NCI-H2196 treated with DMSO at 0.1 percent for 48 hours (cell line): ENCODE measurements around the gene CST2.
"Not testable (repeated sequence)": the region's sequence is repeated elsewhere in the genome, so short reads cannot be mapped to it uniquely, and the experiment has no call there.

Source experiments
- DNase-seq: peaks from one replicate; lab custom pipeline; 2025; ENCODE audit not compliant: unreplicated experiment; lab: John Stamatoyannopoulos, UW

Gene CST2

DNA sequence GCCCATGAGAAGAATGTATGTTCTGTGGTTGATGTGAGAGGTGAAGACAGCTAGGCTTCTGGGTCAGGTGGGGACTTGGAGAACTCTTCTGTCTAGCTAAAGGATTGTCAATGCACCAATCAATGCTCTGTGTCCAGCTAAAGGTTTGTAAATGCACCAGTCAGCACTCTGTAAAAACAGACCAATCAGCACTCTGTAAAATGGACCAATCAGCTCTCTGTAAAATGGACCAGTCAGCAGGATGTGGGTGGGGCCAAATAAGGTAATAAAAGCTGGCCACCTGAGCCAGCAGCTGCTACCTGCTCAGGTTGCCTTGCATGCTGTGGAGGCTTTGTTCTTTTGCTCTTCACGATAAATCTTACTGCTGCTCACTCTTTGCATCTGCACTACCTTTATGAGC is 15.0 kb downstream of the CST2 start:
- DNase-seq, result not testable (repeated sequence)

- not testable (repeated sequence) for DNase-seq
Observed at GRCh38 chr20:23810349-23810748, 16.2 kb downstream of the CST2 start.

DNA sequence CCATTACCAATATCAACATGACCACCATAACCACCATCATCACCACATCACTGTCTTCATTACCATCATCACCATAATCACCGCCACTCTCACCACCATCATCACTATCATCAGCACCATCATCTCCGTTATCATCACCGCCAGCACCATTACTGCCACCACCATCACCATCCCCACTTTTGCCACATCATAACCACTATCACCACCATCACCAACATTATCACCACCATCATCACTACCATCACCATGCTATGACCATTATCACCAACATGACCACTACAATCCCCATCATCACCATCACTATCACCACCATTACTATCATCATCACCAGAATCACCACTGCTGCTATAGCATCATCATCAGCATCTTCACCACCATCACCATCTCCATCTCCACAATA is 25.7 kb downstream of the CST2 start:
- no peak for DNase-seq

DNA sequence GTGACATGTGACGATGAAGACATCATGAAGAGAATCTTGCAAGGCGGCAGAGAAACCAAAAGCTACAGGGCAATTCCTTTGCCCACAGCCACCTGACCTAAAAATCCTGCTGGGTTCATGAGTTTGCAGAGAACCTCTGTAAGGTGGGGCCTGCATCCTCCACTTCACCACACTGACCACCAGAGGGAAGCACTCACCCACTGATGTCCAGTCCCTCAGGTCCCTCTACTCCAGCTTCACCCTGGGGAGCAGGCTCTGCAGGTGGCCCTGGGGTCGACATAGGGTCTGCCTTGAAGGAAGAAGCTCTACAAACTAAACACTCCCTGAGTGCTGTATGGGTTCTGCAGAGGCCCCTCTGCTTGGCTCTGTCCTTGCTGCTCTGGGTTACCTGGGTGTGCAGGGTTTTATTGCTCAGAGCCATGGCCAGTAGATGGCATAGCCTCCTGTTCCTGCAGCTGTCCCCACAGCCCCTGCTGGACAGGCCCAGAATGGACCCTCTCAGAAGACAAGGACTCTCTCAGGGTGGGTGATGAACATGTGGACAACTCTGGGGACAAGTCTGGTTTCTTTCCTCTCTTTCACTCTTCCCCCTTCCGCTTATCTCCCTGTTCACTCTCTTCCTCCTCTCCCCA is 27.2 kb downstream of the CST2 start:
- DNase-seq, result not testable (repeated sequence)

- no peak for DNase-seq
Observed at GRCh38 chr20:23795526-23795925, 31.0 kb downstream of the CST2 start.

GRCh38 chr20:23794841-23795240 is 31.7 kb downstream of the CST2 start:
- no peak for DNase-seq

DNA sequence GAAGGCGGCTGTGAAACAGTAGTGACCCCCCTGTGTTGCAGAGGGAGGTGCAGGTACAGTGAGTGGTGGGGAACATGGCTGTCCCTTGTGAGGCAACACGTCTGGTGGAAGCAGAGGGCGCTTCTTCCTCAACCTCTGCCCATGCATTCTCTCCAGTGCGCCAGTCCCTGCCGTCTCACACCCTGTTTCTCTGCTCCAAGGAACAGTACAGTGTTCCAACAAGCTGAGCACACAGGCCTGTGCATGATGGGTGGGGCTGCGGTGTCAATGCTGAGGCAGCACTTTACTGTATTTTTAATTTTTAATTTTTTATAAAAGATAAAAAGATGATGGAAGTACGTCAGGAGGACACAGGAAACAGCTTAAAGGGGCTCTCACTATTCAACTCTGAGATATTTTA is 32.5 kb downstream of the CST2 start:
- no peak for DNase-seq

- DNase-seq, result no peak
Observed at GRCh38 chr20:23783447-23783846, 43.1 kb downstream of the CST2 start.

DNA sequence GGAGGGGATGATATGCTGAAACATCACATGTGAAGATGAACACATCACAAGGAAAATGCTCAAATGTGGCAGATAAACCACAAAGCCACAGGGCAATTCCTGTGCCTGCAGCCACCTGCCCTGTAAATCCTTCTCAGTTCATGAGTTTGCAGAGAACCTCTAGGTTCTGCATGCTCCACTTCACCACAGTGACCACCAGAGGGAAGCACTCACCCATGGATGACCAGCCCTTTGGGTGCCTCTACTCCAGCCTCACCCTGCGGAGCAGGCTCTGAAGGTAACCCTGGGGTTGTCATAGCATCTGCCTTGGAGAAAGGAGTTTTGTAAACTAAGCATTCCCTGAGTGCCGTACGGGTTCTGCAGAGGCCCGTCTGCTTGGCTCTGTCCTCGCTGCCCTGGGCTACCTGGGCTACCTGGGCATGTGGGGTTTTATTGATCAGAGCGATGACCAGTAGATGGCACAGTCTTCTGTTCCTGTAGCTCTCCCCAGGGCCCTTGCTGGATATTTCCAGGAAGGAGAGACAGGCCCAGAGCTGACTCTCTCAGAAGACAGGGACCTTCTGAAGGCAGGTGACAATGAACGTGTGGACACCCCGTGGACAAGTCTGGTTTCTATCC is 44.1 kb downstream of the CST2 start:
- no peak for DNase-seq

DNA sequence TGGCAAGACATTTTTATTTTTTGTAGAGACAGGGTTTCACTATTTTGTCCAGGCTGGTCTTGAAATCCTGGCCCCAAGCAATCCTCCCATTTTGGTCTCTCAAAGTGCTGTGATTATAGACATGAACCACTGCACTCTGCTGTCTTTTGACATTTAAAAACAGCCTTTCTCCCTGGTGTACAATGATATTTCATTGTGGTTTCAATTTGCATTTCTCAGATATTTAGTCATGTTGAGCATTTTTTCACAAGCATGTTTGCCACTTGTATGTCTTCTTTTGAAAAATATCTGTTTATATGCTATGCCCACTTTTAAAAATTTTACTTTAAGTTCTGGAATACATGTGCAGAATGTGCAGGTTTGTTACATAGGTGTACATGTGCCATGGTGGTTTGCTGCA is 47.9 kb downstream of the CST2 start:
- DNase-seq, result not testable (repeated sequence)

GRCh38 chr20:23777380-23777779 is 49.1 kb downstream of the CST2 start:
- DNase-seq, result not testable (repeated sequence)

- DNase-seq, result no peak
Observed at GRCh38 chr20:23776067-23776771, 50.3 kb downstream of the CST2 start.

- no peak for DNase-seq
Observed at GRCh38 chr20:23774081-23774480, 52.4 kb downstream of the CST2 start.
